WTC11 (cell line): ENCODE data around the gene SPN. TPM values are rescaled to one million over a fixed set of nuclear protein-coding genes. Genes with fewer than 3 reads are reported as not detected.

Source experiments
- ATAC-seq: fragments of 200-7000 bp; cut with Tn5 transposase; 2 replicates; pipeline ENCODE4 v1.10.0; 2021; ENCODE audit warnings: mild to moderate bottlenecking, moderate library complexity
- CTCF ChIA-PET: fragments of 300-600 bp; sonication (Branson Sonifier 250); formaldehyde crosslinking; loops from one replicate; lab custom pipeline; 2021; ENCODE audit warnings: antibody characterized with exemption; lab: Charles Lee
- POLR2A ChIA-PET: fragments of 350-600 bp; sonication (Branson Sonifier 250); formaldehyde crosslinking; loops from one replicate; lab custom pipeline; 2021; ENCODE audit warnings: antibody characterized with exemption; lab: Charles Lee
- DNase-seq: peaks from one replicate; pipeline ENCODE4 v3.0.0; 2021; ENCODE audit warnings: low spot score
- H3K27ac Mint-ChIP-seq: 2 replicates; pipeline ENCODE4 v1.8.0; 2021; ENCODE audit warnings: mixed read lengths
- H3K27me3 Mint-ChIP-seq: 2 replicates; pipeline ENCODE4 v1.8.0; 2021; ENCODE audit warnings: low read depth, mild to moderate bottlenecking, moderate library complexity, mixed read lengths
- H3K36me3 Mint-ChIP-seq: 2 replicates; pipeline ENCODE4 v1.8.0; 2021; ENCODE audit warnings: mixed read lengths
- H3K4me1 Mint-ChIP-seq: 2 replicates; pipeline ENCODE4 v1.8.0; 2022; ENCODE audit warnings: mixed read lengths
- H3K4me3 Mint-ChIP-seq: 2 replicates; pipeline ENCODE4 v1.8.0; 2021; ENCODE audit warnings: mild to moderate bottlenecking, moderate library complexity, mixed read lengths
- H3K9me3 Mint-ChIP-seq: 2 replicates; pipeline ENCODE4 v1.8.0; 2021; ENCODE audit warnings: mixed read lengths
- ELF4 ChIP-seq: sonication (generic); formaldehyde crosslinking; IDR thresholded peaks from 2 replicates; pipeline ENCODE4 v1.8.1; 2022; ENCODE audit warnings: low read depth, mild to moderate bottlenecking, moderate library complexity, missing genetic modification reagents
- EMX1 ChIP-seq: fragments of 250-450 bp; sonication (Bioruptor Pico); IDR thresholded peaks from 2 replicates; pipeline ENCODE4 v1.8.0; 2021; ENCODE audit warnings: mild to moderate bottlenecking
- ETV6 ChIP-seq: sonication (generic); formaldehyde crosslinking; IDR thresholded peaks from 2 replicates; pipeline ENCODE4 v1.8.1; 2022; ENCODE audit warnings: mild to moderate bottlenecking, missing genetic modification reagents
- GRHL2 ChIP-seq: fragments of 250-450 bp; sonication (Bioruptor Pico); IDR thresholded peaks from 2 replicates; pipeline ENCODE4 v1.8.0; 2022; ENCODE audit warnings: mild to moderate bottlenecking, moderate library complexity; ENCODE audit not compliant: insufficient replicate concordance, severe bottlenecking
- HMGA2 ChIP-seq: fragments of 250-450 bp; sonication (Bioruptor Pico); IDR thresholded peaks from 2 replicates; pipeline ENCODE4 v1.4.0; 2021; ENCODE audit warnings: mild to moderate bottlenecking, moderate library complexity
- NFATC4 ChIP-seq: fragments of 250-450 bp; sonication (Bioruptor Pico); IDR thresholded peaks from 2 replicates; pipeline ENCODE4 v1.9.0; 2021; ENCODE audit warnings: mild to moderate bottlenecking
- NFYB ChIP-seq: sonication (generic); formaldehyde crosslinking; conservative IDR thresholded peaks from 2 replicates; pipeline ENCODE4 v1.8.0; 2022; ENCODE audit warnings: low read depth, missing genetic modification reagents
- RELA ChIP-seq: sonication (generic); formaldehyde crosslinking; IDR thresholded peaks from 2 replicates; pipeline ENCODE4 v1.8.1; 2022; ENCODE audit warnings: missing genetic modification reagents, mild to moderate bottlenecking, borderline replicate concordance
- SMAD3 ChIP-seq: sonication (generic); formaldehyde crosslinking; IDR thresholded peaks from 2 replicates; pipeline ENCODE4 v1.8.0; 2022; ENCODE audit warnings: missing genetic modification reagents, mild to moderate bottlenecking, borderline replicate concordance
- SP1 ChIP-seq: sonication (generic); formaldehyde crosslinking; conservative IDR thresholded peaks from 2 replicates; pipeline ENCODE4 v1.8.1; 2022; ENCODE audit warnings: missing genetic modification reagents
- TEAD1 ChIP-seq: sonication (generic); formaldehyde crosslinking; IDR thresholded peaks from 2 replicates; pipeline ENCODE4 v1.8.0; 2022; ENCODE audit warnings: mild to moderate bottlenecking, missing genetic modification reagents
- TEAD4 ChIP-seq: sonication (generic); formaldehyde crosslinking; IDR thresholded peaks from 2 replicates; pipeline ENCODE4 v1.8.0; 2022; ENCODE audit warnings: mild to moderate bottlenecking, missing genetic modification reagents
- total RNA-seq: library from RNA; stranded (reverse); gene quantifications from 3 replicates; pipeline ENCODE4 v1.2.3, GENCODE V29; 2021
- TF ChIP-seq, protein P1 (sequence below): sonication (generic); formaldehyde crosslinking; IDR thresholded peaks from 2 replicates; pipeline ENCODE4 v1.8.1; 2023; ENCODE audit warnings: mild to moderate bottlenecking, missing genetic modification reagents
- TF ChIP-seq, protein P2 (sequence below): sonication (generic); formaldehyde crosslinking; IDR thresholded peaks from 2 replicates; pipeline ENCODE4 v1.8.0; 2023; ENCODE audit warnings: mild to moderate bottlenecking, missing genetic modification reagents
- TF ChIP-seq, protein P3 (sequence below): fragments of 250-450 bp; sonication (Bioruptor Pico); conservative IDR thresholded peaks from 2 replicates; pipeline ENCODE4 v1.9.0; 2021; ENCODE audit warnings: mild to moderate bottlenecking
- TF ChIP-seq, protein P4 (sequence below): sonication (generic); formaldehyde crosslinking; IDR thresholded peaks from 2 replicates; pipeline ENCODE4 v1.8.0; 2022; ENCODE audit warnings: mild to moderate bottlenecking, missing genetic modification reagents

The SPN gene
- total RNA-seq, 1 experiment from 2014 or later = 2.3 TPM

DNA sequence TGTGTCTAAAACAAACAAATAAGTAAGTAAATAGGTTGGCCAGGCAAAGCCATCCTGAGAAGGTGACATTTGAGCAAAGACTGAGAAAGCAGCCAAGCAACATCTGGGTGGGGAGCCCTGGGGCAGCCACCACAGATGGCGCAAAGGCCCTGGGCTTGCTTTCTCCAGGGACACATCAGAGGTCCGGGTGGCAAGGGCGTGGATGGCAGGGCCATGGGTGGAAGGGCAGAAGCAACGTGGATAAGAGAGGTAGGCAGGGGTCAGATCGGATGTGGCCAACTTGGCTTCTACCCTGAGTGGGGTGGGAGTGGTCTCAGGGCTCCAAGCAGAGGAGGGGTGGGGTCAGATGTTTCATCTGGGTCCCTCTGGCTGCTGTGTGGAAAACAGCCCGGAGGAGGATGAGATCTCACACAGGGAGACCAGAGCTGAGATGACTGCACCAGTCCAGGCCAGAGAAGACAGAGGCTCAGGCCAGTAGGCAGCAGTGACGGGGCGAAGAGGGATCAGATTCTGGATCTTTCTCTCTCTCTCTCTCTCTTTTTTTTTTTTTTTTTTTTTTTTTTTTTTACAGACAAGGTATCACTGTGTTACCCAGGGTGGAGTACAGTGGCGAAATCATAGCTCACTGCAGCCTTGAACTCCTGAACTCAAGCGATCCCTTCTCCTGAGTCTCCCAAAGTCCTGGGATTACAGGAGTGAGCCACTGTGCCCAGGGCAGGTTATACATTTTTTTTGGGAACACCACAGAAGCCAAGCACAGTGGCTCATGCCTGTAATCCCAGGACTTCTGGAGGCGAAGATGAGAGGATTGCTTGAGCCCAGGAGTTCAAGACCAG is 6.1 kb upstream of the SPN start:
- DNase-seq = peak; percentile 30
- TF ChIP-seq TEAD4 (CRISPR knock-in tag) (no peak), EMX1 (CRISPR knock-in tag) (no peak), HMGA2 (CRISPR knock-in tag) (no peak), GRHL2 (no peak), SP1 (CRISPR knock-in tag) (no peak), SMAD3 (no peak), NFATC4 (CRISPR knock-in tag) (no peak), RELA (no peak), ETV6 (no peak)
- TF ChIP-seq, protein P1, sequence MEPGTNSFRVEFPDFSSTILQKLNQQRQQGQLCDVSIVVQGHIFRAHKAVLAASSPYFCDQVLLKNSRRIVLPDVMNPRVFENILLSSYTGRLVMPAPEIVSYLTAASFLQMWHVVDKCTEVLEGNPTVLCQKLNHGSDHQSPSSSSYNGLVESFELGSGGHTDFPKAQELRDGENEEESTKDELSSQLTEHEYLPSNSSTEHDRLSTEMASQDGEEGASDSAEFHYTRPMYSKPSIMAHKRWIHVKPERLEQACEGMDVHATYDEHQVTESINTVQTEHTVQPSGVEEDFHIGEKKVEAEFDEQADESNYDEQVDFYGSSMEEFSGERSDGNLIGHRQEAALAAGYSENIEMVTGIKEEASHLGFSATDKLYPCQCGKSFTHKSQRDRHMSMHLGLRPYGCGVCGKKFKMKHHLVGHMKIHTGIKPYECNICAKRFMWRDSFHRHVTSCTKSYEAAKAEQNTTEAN = no peak
- TF ChIP-seq, protein P2, sequence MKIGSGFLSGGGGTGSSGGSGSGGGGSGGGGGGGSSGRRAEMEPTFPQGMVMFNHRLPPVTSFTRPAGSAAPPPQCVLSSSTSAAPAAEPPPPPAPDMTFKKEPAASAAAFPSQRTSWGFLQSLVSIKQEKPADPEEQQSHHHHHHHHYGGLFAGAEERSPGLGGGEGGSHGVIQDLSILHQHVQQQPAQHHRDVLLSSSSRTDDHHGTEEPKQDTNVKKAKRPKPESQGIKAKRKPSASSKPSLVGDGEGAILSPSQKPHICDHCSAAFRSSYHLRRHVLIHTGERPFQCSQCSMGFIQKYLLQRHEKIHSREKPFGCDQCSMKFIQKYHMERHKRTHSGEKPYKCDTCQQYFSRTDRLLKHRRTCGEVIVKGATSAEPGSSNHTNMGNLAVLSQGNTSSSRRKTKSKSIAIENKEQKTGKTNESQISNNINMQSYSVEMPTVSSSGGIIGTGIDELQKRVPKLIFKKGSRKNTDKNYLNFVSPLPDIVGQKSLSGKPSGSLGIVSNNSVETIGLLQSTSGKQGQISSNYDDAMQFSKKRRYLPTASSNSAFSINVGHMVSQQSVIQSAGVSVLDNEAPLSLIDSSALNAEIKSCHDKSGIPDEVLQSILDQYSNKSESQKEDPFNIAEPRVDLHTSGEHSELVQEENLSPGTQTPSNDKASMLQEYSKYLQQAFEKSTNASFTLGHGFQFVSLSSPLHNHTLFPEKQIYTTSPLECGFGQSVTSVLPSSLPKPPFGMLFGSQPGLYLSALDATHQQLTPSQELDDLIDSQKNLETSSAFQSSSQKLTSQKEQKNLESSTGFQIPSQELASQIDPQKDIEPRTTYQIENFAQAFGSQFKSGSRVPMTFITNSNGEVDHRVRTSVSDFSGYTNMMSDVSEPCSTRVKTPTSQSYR (CRISPR knock-in tag) = no peak
- TF ChIP-seq, protein P3, sequence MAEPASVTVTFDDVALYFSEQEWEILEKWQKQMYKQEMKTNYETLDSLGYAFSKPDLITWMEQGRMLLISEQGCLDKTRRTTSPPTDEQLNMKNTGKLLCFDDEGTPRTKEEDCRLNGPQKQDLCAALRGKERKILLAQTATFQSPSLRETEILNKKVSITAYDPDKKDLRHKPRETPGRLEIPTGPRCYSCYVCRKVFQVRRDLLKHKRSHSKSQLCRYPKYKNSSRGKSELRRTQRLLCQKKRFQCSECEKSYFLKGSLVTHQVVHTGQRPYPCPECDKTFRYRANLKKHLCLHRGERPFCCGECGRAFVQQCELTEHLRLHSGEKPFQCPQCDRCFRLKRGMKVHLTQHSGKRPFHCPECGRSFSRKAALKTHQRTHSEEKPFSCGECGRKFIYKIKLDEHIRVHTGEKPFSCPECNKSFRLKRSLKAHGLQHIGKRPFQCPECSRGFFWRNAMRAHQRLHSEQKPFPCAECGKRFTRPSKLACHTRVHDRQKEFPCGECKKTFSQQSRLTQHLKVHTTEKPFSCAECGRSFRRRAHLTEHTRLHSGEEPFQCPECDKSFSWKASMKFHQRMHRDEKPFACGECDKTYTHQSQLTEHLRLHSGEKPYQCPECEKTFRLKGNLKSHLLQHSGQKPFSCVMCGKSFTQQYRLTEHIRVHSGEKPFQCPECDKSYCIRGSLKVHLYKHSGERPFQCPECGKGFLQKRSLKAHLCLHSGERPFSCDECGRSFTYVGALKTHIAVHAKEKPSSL = no peak
- TF ChIP-seq, protein P4, sequence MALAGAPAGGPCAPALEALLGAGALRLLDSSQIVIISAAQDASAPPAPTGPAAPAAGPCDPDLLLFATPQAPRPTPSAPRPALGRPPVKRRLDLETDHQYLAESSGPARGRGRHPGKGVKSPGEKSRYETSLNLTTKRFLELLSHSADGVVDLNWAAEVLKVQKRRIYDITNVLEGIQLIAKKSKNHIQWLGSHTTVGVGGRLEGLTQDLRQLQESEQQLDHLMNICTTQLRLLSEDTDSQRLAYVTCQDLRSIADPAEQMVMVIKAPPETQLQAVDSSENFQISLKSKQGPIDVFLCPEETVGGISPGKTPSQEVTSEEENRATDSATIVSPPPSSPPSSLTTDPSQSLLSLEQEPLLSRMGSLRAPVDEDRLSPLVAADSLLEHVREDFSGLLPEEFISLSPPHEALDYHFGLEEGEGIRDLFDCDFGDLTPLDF (CRISPR knock-in tag) = no peak
- H3K4me3 Mint-ChIP-seq = no peak overlapping the region
- H3K9me3 Mint-ChIP-seq = no peaks in the 10 kb centered on the region
- CTCF ChIA-PET = interaction anchor here (1.0 to 1.6 kb wide), 3 partner anchors 10 to 23 kb away, joined by 3 to 5 read pairs (median 4); partner anchors contain the start of gene QPRT
- no peaks in the 10 kb centered on the region for H3K27me3 Mint-ChIP-seq
- H3K4me1 Mint-ChIP-seq = peaks cover 5% of the 10 kb centered on the region
- POLR2A ChIA-PET = interaction anchor here (0.7 kb wide), 1 partner anchor 87 kb away, joined by 5 read pairs; no protein-coding TSS in a partner anchor
- no peaks in the 10 kb centered on the region for H3K36me3 Mint-ChIP-seq
- H3K27ac Mint-ChIP-seq = no peak overlapping the region
- ATAC-seq = peak; percentile 92

DNA sequence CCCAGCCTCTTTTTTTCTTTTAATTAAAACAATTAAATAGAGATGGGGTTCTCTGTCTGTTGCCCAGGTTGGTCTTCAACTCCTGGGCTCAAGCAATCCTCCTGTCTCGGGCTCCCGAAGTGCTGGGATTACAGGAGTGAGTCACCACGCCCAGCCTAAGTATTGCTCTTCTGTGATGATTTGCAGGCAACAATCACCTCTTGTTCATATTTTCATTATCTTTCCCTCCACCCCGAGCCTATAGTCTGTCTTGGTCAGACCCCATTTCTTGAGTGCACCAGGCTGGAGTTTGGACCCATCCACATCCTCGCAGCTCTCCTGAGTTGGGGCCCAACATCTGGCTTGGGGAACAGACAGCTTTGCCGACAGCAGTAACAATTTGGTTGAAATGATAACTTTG is 4.3 kb upstream of the SPN start:
- ATAC-seq = no peak
- peaks cover 19% of the 10 kb centered on the region for H3K4me1 Mint-ChIP-seq
- POLR2A ChIA-PET = no interaction called here
- no peaks in the 10 kb centered on the region for H3K36me3 Mint-ChIP-seq
- TF ChIP-seq NFYB (CRISPR knock-in tag) (no peak), ELF4 (CRISPR knock-in tag) (no peak), TEAD1 (CRISPR knock-in tag) (no peak)
- TF ChIP-seq, all 79 proteins: peak for 0
- Mint-ChIP-seq H3K27me3 (no peaks in the 10 kb centered on the region), H3K4me3 (no peak overlapping the region), H3K27ac (no peak overlapping the region; the same call in 1 of the 2 replicates), H3K9me3 (no peaks in the 10 kb centered on the region)
- DNase-seq = no peak
- CTCF ChIA-PET = interaction anchor here (0.5 to 0.7 kb wide), 4 partner anchors 10 to 30 kb away, joined by 3 to 4 read pairs (median 3); no protein-coding TSS in a partner anchor
